MCF 10A (cell line): ENCODE results near the gene TUBGCP2. TPM values are rescaled to one million over a fixed set of nuclear protein-coding genes. Genes with fewer than 3 reads are reported as not detected.

Experiments
- BruUV-seq: library from RNA; stranded (reverse); fragments of 400-500 nt; replicated peaks from 2 replicates; lab custom pipeline; 2021; lab: Mats Ljungman, UMichigan
- CTCF ChIA-PET: fragments of 300-600 bp; sonication (Branson Sonifier 250); formaldehyde crosslinking; extraction: SDS; loops from one replicate; lab custom pipeline; 2021; ENCODE audit warnings: antibody characterized with exemption, inconsistent platforms; lab: Yijun Ruan, JAX
- POLR2A ChIA-PET: fragments of 300-600, 350-650 bp; sonication (Branson Sonifier 250); formaldehyde crosslinking; extraction: SDS; loops from one replicate; lab custom pipeline; 2020; ENCODE audit warnings: antibody characterized with exemption, inconsistent platforms; lab: Yijun Ruan, JAX
- DNase-seq: peaks from one replicate; pipeline ENCODE4 v3.0.0-alpha.2; 2018; ENCODE audit not compliant: unreplicated experiment
- H3K27ac Mint-ChIP-seq: one replicate; pipeline ENCODE4 v1.8.0; 2022; ENCODE audit warnings: mild to moderate bottlenecking, low read depth, mixed read lengths; ENCODE audit not compliant: unreplicated experiment
- H3K27me3 Mint-ChIP-seq: one replicate; pipeline ENCODE4 v1.8.0; 2022; ENCODE audit warnings: mixed read lengths; ENCODE audit not compliant: insufficient read depth, unreplicated experiment
- H3K36me3 Mint-ChIP-seq: one replicate; pipeline ENCODE4 v1.8.0; 2022; ENCODE audit warnings: mild to moderate bottlenecking, moderate library complexity, mixed read lengths; ENCODE audit not compliant: insufficient read depth, unreplicated experiment
- H3K4me1 Mint-ChIP-seq: one replicate; pipeline ENCODE4 v1.8.0; 2022; ENCODE audit warnings: mixed read lengths; ENCODE audit not compliant: insufficient read depth, unreplicated experiment
- H3K4me3 Mint-ChIP-seq: one replicate; pipeline ENCODE4 v1.8.0; 2022; ENCODE audit warnings: mild to moderate bottlenecking, moderate library complexity, mixed read lengths; ENCODE audit not compliant: unreplicated experiment
- H3K9me3 Mint-ChIP-seq: one replicate; pipeline ENCODE4 v1.8.0; 2022; ENCODE audit warnings: mixed read lengths; ENCODE audit not compliant: unreplicated experiment
- CTCF ChIP-seq: fragments of 200-600 bp; IDR thresholded peaks from one replicate; pipeline ENCODE4 v1.8.0; 2022; ENCODE audit warnings: antibody characterized with exemption, mild to moderate bottlenecking; ENCODE audit not compliant: unreplicated experiment
- intact Hi-C: fragments of 100-400 bp; cut with micrococcal nuclease; formaldehyde crosslinking; loops from 2 replicates; pipeline ENCODE4 v1.14.1; 2022
- total RNA-seq: library from RNA; stranded (reverse); gene quantifications from 2 replicates; pipeline ENCODE4 v1.2.3, GENCODE V29; 2022

The TUBGCP2 gene
- total RNA-seq, 1 experiment from 2014 or later, result 95.9 TPM

- Mint-ChIP-seq H3K27ac (no peak overlapping the region), H3K4me1 (peaks cover 6% of the 10 kb centered on the region), H3K4me3 (no peak overlapping the region), H3K9me3 (no peaks in the 10 kb centered on the region), H3K27me3 (no peaks in the 10 kb centered on the region), H3K36me3 (peaks cover 10% of the 10 kb centered on the region)
- no peak for TF ChIP-seq CTCF
- intact Hi-C loops, result no loop called here
- DNase-seq, result no peak
- POLR2A ChIA-PET, result interaction anchor here (0.7 kb wide), 1 partner anchor 9 kb away, joined by 3 read pairs; the partner anchor contains the start of gene FUOM
- BruUV-seq, result no TSS peak
- CTCF ChIA-PET, result interaction anchor here (0.7 to 1.7 kb wide), 2 partner anchors 14 to 18 kb away, joined by 3 to 11 read pairs; no protein-coding TSS in a partner anchor
Measured at GRCh38 chr10:133347710-133348517, 39.2 kb upstream of the TUBGCP2 start.

- Mint-ChIP-seq H3K27ac (no peak overlapping the region), H3K36me3 (peaks cover 10% of the 10 kb centered on the region), H3K9me3 (no peaks in the 10 kb centered on the region), H3K27me3 (no peaks in the 10 kb centered on the region), H3K4me3 (no peak overlapping the region), H3K4me1 (peaks cover 6% of the 10 kb centered on the region)
- CTCF ChIA-PET, result interaction anchor here (1.7 kb wide), 1 partner anchor 17 kb away, joined by 11 read pairs; no protein-coding TSS in a partner anchor
- intact Hi-C loops, result no loop called here
- no peak for DNase-seq
- BruUV-seq, result no TSS peak
- POLR2A ChIA-PET, result interaction anchor here (0.9 kb wide), 1 partner anchor 15 kb away, joined by 3 read pairs; no protein-coding TSS in a partner anchor
- TF ChIP-seq CTCF, result no peak
Measured at GRCh38 chr10:133346413-133346812, 37.7 kb upstream of the TUBGCP2 start.

GRCh38 chr10:133344236-133344635 is 35.6 kb upstream of the TUBGCP2 start:
- H3K27ac Mint-ChIP-seq, result no peak overlapping the region
- no peak for DNase-seq
- POLR2A ChIA-PET, result no interaction called here
- no peaks in the 10 kb centered on the region for H3K27me3 Mint-ChIP-seq
- H3K36me3 Mint-ChIP-seq, result peaks cover 10% of the 10 kb centered on the region
- no peak overlapping the region for H3K4me3 Mint-ChIP-seq
- H3K4me1 Mint-ChIP-seq, result peaks cover 4% of the 10 kb centered on the region
- CTCF ChIA-PET, result interaction anchor here (0.6 to 2.1 kb wide), 3 partner anchors 11 to 517 kb away, joined by 4 to 10 read pairs (median 5); no protein-coding TSS in a partner anchor
- no peak for TF ChIP-seq CTCF
- intact Hi-C loops, result no loop called here
- H3K9me3 Mint-ChIP-seq, result no peaks in the 10 kb centered on the region
- no TSS peak for BruUV-seq

- TF ChIP-seq CTCF, result no peak
- Mint-ChIP-seq H3K4me1 (no peaks in the 10 kb centered on the region), H3K27ac (no peak overlapping the region), H3K36me3 (peaks cover 10% of the 10 kb centered on the region), H3K4me3 (no peak overlapping the region), H3K9me3 (no peaks in the 10 kb centered on the region), H3K27me3 (no peaks in the 10 kb centered on the region)
- intact Hi-C loops, result no loop called here
- CTCF ChIA-PET, result interaction anchor here (0.6 to 2.1 kb wide), 2 partner anchors 14 to 516 kb away, joined by 5 to 10 read pairs; no protein-coding TSS in a partner anchor
- DNase-seq, result no peak
- BruUV-seq, result no TSS peak
- POLR2A ChIA-PET, result no interaction called here
Measured at GRCh38 chr10:133343558-133343957, 34.9 kb upstream of the TUBGCP2 start.
